GM12874 (cell line): ENCODE results near the gene CRMP1.

Experiments
- TF ChIP-seq, protein P1 (sequence below): IDR thresholded peaks from 2 replicates; pipeline ENCODE4 v1.5.1; 2011; ENCODE audit warnings: low read depth, mild to moderate bottlenecking, control low read depth, low read length, moderate library complexity; ENCODE audit not compliant: insufficient read depth

CRMP1 gene

DNA sequence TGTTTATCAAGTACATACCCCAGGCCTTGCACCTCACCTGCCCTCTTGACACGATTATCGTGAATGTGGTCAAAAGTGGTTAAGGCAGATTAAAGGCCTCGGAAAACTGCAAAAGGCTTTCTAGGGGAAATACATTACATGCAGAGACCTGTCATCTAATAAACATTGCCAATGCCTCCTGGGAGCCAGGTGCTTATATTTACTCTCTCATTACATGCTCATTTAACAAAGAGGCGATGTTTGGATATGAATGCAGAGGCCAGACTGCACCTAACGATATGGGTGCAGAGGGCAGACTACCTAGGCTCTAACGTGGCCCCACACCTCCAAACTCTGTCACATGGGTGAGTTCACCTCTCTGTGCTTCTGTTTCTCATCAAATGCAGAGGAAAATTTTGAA lies 14.5 kb downstream of the CRMP1 start:
- TF ChIP-seq, protein P1, sequence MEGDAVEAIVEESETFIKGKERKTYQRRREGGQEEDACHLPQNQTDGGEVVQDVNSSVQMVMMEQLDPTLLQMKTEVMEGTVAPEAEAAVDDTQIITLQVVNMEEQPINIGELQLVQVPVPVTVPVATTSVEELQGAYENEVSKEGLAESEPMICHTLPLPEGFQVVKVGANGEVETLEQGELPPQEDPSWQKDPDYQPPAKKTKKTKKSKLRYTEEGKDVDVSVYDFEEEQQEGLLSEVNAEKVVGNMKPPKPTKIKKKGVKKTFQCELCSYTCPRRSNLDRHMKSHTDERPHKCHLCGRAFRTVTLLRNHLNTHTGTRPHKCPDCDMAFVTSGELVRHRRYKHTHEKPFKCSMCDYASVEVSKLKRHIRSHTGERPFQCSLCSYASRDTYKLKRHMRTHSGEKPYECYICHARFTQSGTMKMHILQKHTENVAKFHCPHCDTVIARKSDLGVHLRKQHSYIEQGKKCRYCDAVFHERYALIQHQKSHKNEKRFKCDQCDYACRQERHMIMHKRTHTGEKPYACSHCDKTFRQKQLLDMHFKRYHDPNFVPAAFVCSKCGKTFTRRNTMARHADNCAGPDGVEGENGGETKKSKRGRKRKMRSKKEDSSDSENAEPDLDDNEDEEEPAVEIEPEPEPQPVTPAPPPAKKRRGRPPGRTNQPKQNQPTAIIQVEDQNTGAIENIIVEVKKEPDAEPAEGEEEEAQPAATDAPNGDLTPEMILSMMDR, result no peak

- TF ChIP-seq, protein P1, result no peak
Measured at GRCh38 chr4:5877392-5877791, 15.5 kb downstream of the CRMP1 start.

GRCh38 chr4:5874811-5875449 lies 18.0 kb downstream of the CRMP1 start:
- TF ChIP-seq, protein P1, result no peak

DNA sequence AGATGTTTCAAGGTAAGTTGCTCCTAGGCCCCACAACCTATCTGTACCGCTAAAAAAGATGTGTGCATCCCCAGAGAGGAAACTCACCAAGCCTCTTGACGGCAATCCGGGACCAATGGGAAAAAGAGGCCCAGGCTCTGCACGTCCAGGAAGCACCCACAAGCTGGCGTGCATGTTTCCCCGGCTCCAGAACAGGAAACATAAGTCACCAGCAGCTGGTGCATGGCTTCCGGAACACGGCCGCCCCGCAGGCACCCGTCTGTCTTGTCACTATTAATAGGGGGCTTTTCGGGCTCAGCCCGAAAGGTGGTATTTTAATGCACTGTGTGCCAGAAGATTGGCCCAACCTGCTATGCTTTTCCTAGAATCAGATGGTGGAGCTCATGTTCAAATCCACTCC lies 22.2 kb downstream of the CRMP1 start:
- TF ChIP-seq, protein P1, result no peak

- TF ChIP-seq, protein P1, result no peak
Measured at GRCh38 chr4:5869966-5870619, 22.8 kb downstream of the CRMP1 start.

DNA sequence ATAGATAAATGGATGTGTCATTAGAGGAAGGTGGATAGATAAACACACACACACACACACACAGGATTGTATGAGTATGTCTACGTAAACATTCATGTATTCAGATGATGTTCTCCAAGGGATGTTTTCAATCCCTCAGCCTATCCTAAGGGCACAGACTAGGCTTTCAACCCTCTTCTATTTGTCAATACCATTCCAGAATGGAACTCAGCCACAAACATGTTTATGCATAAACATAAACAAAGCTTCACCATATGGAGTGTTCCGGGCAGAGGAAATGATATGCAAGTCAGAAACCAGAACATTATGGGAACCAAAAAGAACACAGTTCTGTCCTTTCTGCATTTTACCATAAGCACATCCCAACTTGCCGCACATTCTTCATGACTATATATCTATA lies 25.0 kb downstream of the CRMP1 start:
- TF ChIP-seq, protein P1, result no peak

- TF ChIP-seq, protein P1, result no peak
Measured at GRCh38 chr4:5866841-5867813, 25.8 kb downstream of the CRMP1 start.
